Astrocyte of the cerebellum (primary cell): ENCODE data around the gene WNT3A.

Source experiments
- DNase-seq: peaks from one replicate; pipeline ENCODE4 v3.0.0-alpha.2; 2011; ENCODE audit warnings: low read depth
- H3K4me3 ChIP-seq: 2 replicates; pipeline ENCODE4 v1.5.1; 2011; ENCODE audit warnings: mild to moderate bottlenecking, low read depth, low read length, moderate library complexity
- CTCF ChIP-seq: IDR thresholded peaks from 2 replicates; pipeline ENCODE4 v1.5.1; 2012; ENCODE audit warnings: low read length, low read depth, moderate library complexity, mild to moderate bottlenecking; ENCODE audit errors: missing control alignments
- in situ Hi-C: cut with HindIII; loops from 2 replicates; pipeline ENCODE4 v1.10.0; 2017; ENCODE audit warnings: low sequenced_read_pairs

WNT3A gene

DNA sequence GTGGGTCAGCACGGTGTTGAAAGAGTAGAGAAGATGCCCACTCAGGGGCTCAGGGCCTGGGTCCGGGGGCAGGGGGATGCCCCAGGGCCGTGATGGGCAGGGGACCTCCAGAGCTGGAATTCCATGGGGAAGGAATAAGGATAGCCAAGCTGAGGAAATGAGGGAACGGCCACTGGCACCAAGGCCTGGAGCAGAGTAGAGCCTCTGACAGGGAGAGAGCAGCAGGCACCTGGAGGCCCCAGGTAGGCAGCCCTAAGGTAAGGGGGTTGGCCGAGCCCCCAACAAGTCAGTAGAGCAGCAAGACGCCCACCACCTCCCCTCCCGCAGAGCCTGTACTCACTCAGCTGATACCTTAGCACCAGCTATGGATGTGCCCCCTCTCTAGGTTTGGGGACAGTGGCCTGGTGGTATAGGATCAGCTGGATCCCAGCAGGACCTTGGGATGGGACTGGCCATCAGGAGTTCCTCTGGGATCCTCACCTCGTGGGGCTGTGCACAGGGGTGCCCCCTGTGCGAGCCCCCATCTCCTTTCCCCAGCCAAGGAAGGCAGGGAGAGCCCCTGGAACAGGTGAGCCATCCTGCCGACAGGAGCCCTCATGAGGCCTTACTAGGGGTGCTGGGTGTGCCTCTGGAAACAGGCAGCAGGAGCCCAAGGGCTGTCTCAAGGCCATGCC is 54.8 kb downstream of the WNT3A start:
- DNase-seq: no peak
- no peak overlapping the region for H3K4me3 ChIP-seq
- no peak for TF ChIP-seq CTCF
- in situ Hi-C loops: no loop called here

DNA sequence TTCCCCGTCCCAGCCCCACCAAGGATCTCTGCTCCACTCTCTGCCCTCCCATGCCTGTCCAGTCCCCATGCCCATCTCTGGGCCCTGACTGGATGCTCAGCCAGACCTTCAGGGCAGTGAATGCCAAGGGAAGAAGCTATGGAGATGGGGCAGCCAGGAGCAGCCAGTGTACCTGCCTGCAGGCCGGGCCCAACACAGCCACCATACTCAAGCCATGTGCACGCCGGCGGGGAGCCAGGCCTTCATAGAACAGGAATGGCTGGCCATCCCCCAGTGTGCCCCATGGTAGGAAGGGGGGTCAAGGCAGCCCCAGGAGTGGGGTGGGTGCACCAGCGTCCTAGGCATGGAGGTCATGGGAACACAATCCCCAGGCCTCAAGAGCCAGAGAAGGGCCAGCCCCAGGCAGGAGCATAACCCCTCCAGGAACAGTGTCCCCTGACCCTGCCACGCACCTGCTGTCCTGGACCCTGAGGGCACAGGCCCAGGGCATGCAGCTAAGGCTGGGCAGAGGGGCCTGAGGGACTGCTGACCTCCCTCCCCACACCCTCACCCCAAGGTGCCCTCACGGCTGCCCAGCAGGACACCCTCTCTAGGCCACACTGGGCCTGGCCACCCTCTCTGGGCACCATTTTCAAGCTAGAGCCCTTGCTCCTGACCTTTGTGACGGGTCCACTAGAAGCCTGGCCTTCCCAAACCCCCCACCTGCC is 55.4 kb downstream of the WNT3A start:
- DNase-seq: no peak
- TF ChIP-seq CTCF: no peak
- in situ Hi-C loops: no loop called here
- no peak overlapping the region for H3K4me3 ChIP-seq

GRCh38 chr1:228062812-228063211 is 56.0 kb downstream of the WNT3A start:
- TF ChIP-seq CTCF: no peak
- DNase-seq: no peak
- H3K4me3 ChIP-seq: no peak overlapping the region
- in situ Hi-C loops: no loop called here

DNA sequence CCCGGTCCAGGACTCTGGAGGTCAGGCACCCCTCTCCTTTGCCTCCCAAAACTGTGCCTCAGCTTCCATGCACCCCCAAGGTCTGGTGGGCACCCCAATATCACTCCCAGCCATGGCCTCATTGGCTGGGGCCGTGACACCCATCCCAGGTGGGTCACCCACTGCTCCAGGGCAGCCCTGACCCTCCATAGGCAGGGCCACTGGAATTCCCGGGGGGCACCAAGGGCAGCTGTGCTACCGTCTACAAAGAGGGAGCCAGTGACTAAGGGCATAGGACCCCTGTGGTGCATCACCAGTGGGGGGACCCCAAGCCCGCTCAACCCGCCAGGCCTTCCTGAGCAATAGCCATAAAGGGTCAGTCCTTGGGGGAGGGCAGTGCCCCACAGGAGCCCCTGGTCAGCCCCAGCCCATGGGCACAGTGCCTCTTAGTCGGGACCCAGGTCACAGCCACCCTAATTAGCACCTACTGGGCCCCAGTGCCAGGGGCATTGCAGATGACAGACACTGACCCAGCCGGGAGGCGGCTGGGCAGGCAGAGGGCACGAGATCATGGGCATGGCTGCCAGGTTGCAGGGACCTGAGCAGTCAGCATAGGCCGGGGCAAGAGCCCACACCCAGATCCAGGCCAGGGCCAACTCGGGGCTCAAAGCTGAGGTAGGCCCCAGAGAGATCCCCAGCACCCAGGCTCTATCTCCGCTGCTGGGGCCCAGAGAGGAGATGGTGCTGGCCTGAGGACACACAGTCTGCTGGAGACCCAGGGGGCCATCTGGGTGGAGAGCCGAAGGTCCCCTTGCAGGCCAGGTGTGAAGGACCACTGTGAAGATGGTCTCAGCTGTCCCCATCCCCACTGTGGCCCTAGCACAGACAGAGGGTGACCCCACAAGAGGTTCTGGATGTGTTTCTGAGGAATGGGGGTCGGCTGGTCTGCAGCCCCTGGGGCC is 56.7 kb downstream of the WNT3A start:
- H3K4me3 ChIP-seq: no peak overlapping the region
- in situ Hi-C loops: no loop called here
- no peak for DNase-seq
- TF ChIP-seq CTCF: no peak

DNA sequence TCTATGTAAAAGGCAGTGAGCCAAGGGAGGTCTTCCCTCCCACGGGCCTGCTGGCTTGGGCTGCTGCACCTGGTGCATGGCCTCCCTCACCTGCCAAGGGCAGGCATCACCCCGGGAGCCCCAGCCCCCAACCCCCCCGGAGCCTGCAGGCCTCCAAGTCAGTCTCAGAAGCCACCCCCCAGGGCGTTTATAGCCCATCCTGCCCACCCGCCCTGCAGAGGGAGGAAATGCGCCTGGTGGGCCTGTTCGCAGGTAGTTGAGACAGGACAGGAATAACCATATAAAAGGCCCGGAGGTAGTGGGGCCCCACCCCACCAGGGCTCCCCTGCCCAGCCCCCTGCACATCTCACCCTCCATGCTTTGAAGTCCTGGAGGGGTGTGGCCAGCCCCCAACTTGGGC is 57.5 kb downstream of the WNT3A start:
- no peak for TF ChIP-seq CTCF

DNA sequence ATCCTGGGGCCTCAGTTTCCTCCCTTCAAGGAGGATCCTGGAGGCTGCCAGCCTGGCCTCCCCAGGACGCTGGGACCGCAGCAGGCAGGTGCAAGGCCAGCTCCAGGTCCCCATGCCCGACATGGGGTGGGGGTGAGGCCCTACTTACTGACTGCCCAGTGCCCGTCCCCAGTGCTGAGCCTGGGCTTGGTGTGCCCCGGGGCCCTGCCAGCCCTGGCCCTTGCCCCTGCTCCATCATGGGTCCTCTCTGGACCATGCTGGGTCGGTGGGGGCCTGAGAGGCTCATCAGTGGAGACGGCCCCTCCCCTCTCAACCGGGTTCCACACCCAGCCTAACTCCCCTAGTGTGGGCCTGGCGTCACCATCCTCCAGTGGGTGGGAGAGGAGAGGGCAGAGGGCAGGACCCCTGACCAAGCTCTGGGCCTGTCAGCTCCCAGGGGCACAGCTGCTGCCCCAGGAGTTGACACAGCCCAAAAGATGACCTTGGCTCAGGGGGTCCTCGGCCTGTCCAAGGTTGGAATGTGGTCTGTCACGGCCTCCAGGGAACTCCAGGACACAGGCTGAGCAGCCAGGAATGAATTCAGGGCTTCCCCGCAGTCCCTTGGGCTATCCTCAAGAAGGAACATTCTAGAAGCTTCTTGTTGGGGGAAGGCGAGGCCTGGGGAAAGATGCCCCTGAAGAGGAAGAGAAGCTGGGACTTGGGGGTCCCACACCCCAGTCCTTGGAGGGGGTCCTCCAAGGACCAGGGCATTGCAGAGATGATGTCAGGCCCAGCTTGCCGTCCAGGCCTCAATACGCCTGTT is 58.1 kb downstream of the WNT3A start:
- in situ Hi-C loops: no loop called here
- TF ChIP-seq CTCF: no peak
- H3K4me3 ChIP-seq: no peak overlapping the region
- no peak for DNase-seq

More for the DNA sequence above, 57.5 kb downstream of the WNT3A start:
- H3K4me3 ChIP-seq: no peak overlapping the region
- in situ Hi-C loops: no loop called here
- DNase-seq: no peak
